ENCODE measurements around the gene TNFSF8.

DNA sequence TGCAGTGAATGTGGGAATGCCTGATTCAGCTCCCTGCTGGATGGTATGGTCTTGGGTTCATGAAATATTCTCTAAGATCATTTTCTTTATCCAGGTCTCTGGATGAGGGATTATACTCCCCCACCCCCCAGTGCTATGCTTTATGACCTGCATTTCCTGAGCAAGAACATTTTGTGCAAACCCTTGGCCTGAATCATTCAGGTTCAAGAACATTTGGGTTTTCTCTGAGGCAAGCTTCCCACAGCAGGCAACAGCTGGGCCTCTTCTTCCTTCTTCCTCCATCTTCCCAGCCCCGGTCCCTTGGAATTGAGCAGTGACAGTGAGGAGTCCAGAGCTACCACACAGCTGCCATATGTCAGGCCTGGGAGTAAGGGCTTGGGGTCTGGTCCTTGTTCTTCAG lies 65.9 kb downstream of the TNFSF8 start:
- TF ChIP-seq, protein P1, sequence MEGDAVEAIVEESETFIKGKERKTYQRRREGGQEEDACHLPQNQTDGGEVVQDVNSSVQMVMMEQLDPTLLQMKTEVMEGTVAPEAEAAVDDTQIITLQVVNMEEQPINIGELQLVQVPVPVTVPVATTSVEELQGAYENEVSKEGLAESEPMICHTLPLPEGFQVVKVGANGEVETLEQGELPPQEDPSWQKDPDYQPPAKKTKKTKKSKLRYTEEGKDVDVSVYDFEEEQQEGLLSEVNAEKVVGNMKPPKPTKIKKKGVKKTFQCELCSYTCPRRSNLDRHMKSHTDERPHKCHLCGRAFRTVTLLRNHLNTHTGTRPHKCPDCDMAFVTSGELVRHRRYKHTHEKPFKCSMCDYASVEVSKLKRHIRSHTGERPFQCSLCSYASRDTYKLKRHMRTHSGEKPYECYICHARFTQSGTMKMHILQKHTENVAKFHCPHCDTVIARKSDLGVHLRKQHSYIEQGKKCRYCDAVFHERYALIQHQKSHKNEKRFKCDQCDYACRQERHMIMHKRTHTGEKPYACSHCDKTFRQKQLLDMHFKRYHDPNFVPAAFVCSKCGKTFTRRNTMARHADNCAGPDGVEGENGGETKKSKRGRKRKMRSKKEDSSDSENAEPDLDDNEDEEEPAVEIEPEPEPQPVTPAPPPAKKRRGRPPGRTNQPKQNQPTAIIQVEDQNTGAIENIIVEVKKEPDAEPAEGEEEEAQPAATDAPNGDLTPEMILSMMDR (IDR thresholded peaks at IDR 0.05; ENCODE audit: insufficient read depth, low read length, poor library complexity, severe bottlenecking), result no peak
- no peak for TF ChIP-seq EZH2phosphoT487 (conservative IDR thresholded peaks at IDR 0.05; ENCODE audit: low read length)
